HepG2 (cell line): ENCODE results near the gene FRMD8. TPM values are rescaled to one million over a fixed set of nuclear protein-coding genes. Genes with fewer than 3 reads are reported as not detected.
A peak's percentile ranks its signal among the peaks of the same experiment; 100 is the strongest.

Source experiments
- CBX2 ChIP-seq, 2 experiments: fragments of 200-600 bp in 1 of 2; sonication (generic); formaldehyde crosslinking in 1 of 2; IDR thresholded peaks; 2 replicates each; pipeline versions ENCODE4 v1.7.0 to v1.8.1; 2018 to 2022; ENCODE audit warnings: low read depth in 2 of 2, low read length in 1 of 2, mild to moderate bottlenecking in 1 of 2, missing genetic modification reagents in 1 of 2
- GABPA ChIP-seq, 2 experiments: IDR thresholded peaks; 2 replicates each; pipeline ENCODE4 v1.6.1; 2011 to 2016; ENCODE audit warnings: low read depth in 2 of 2, low read length in 1 of 2, missing biosample characterization in 1 of 2, missing genetic modification characterization in 1 of 2
- MATR3 ChIP-seq: sonication (generic); formaldehyde crosslinking; IDR thresholded peaks from 2 replicates; pipeline ENCODE4 v1.4.0; 2020; ENCODE audit warnings: missing genetic modification reagents
- MEIS1 ChIP-seq: sonication (generic); formaldehyde crosslinking; IDR thresholded peaks from 2 replicates; pipeline ENCODE4 v1.9.0; 2021; ENCODE audit warnings: mild to moderate bottlenecking, missing genetic modification reagents, moderate library complexity, borderline replicate concordance
- MIXL1 ChIP-seq: IDR thresholded peaks from 2 replicates; pipeline ENCODE4 v1.6.1; 2016
- NR2F6 ChIP-seq, 2 experiments: IDR thresholded peaks; 2 replicates each; pipeline ENCODE4 v1.6.1; 2016; ENCODE audit warnings: antibody characterized with exemption in 1 of 2, mild to moderate bottlenecking in 1 of 2
- REL ChIP-seq: sonication (generic); formaldehyde crosslinking; conservative IDR thresholded peaks from 2 replicates; pipeline ENCODE4 v1.8.0; 2022; ENCODE audit warnings: mild to moderate bottlenecking, missing genetic modification reagents, moderate library complexity
- REXO4 ChIP-seq: sonication (generic); formaldehyde crosslinking; IDR thresholded peaks from 2 replicates; pipeline ENCODE4 v1.8.0; 2022; ENCODE audit warnings: missing genetic modification reagents, mild to moderate bottlenecking, borderline replicate concordance
- SRSF1 ChIP-seq: fragments of 200-400 bp; formaldehyde crosslinking; optimal IDR thresholded peaks from 2 replicates; pipeline ENCODE3; 2017; ENCODE audit warnings: mild to moderate bottlenecking, low read depth, low read length, moderate library complexity
- ZBTB46 ChIP-seq: sonication (generic); formaldehyde crosslinking; IDR thresholded peaks from 2 replicates; pipeline ENCODE4 v1.4.0; 2020; ENCODE audit warnings: mild to moderate bottlenecking, missing genetic modification reagents, borderline replicate concordance
- ZNF143 ChIP-seq: sonication (generic); formaldehyde crosslinking; IDR thresholded peaks from 2 replicates; pipeline ENCODE4 v1.4.0; 2020; ENCODE audit warnings: missing genetic modification reagents
- ZNF253 ChIP-seq: sonication (generic); formaldehyde crosslinking; IDR thresholded peaks from 2 replicates; pipeline ENCODE4 v1.8.0; 2022; ENCODE audit warnings: mild to moderate bottlenecking, missing genetic modification reagents, borderline replicate concordance
- ZNF256 ChIP-seq: sonication (generic); formaldehyde crosslinking; conservative IDR thresholded peaks from 2 replicates; pipeline ENCODE4 v1.4.0; 2020; ENCODE audit warnings: missing genetic modification reagents
- ZNF333 ChIP-seq: sonication (generic); formaldehyde crosslinking; IDR thresholded peaks from 2 replicates; pipeline ENCODE4 v1.4.0; 2020; ENCODE audit warnings: mild to moderate bottlenecking, missing genetic modification reagents, borderline replicate concordance
- ZNF33A ChIP-seq: sonication (generic); formaldehyde crosslinking; IDR thresholded peaks from 2 replicates; pipeline ENCODE4 v1.5.1; 2020; ENCODE audit warnings: missing genetic modification reagents, mild to moderate bottlenecking, moderate library complexity, borderline replicate concordance
- ZNF343 ChIP-seq: sonication (generic); formaldehyde crosslinking; IDR thresholded peaks from 2 replicates; pipeline ENCODE4 v1.4.0; 2020; ENCODE audit warnings: mild to moderate bottlenecking, missing genetic modification reagents
- ZNF547 ChIP-seq: sonication (generic); formaldehyde crosslinking; IDR thresholded peaks from 2 replicates; pipeline ENCODE4 v1.5.1; 2020; ENCODE audit warnings: mild to moderate bottlenecking, missing genetic modification reagents
- ZUFSP ChIP-seq: sonication (generic); formaldehyde crosslinking; IDR thresholded peaks from 2 replicates; pipeline ENCODE4 v1.9.0; 2021; ENCODE audit warnings: missing genetic modification reagents, mild to moderate bottlenecking, borderline replicate concordance
- polyA plus RNA-seq, 8 experiments: library from polyadenylated mRNA; depleted of rRNA in 3 of 8; stranded (reverse) in 7 of 8; unstranded in 1 of 8; fragments of >200 nt; fragmentation: Illumina TruSeq in 4 of 8; extraction: Trizol in 4 of 8; gene quantifications; 2 replicates each; pipeline versions ENCODE4 v1.2.1 to v1.2.3, GENCODE V29; 2011 to 2016; ENCODE audit warnings: low read depth in 4 of 8, missing spikeins in 1 of 8, mixed read lengths in 1 of 8; ENCODE audit not compliant: insufficient read depth in 1 of 8
- total RNA-seq, 5 experiments: library from RNA; depleted of rRNA; stranded (reverse); fragments of >200 nt; fragmentation: Illumina TruSeq; extraction: Trizol; gene quantifications; 2 replicates each; pipeline ENCODE4 v1.2.3, GENCODE V29; 2016; ENCODE audit warnings: low read depth in 1 of 5
- TF ChIP-seq, protein P1 (sequence below): sonication (generic); formaldehyde crosslinking; IDR thresholded peaks from 2 replicates; pipeline ENCODE4 v1.4.0; 2020; ENCODE audit warnings: low read depth, mild to moderate bottlenecking, missing genetic modification reagents
- TF ChIP-seq, protein P2 (sequence below): sonication (generic); formaldehyde crosslinking; IDR thresholded peaks from 2 replicates; pipeline ENCODE4 v1.5.0; 2020; ENCODE audit warnings: missing genetic modification reagents
- TF ChIP-seq, protein P3 (sequence below): sonication (generic); formaldehyde crosslinking; IDR thresholded peaks from 2 replicates; pipeline ENCODE4 v1.8.1; 2023; ENCODE audit warnings: missing genetic modification reagents, inconsistent platforms, borderline replicate concordance

The FRMD8 gene
- total and polyA plus RNA-seq, 2 of the 13 experiments (the other 11 are each of a cell fraction or from before 2014, with no cell fraction given), result 5.8 to 20.6 TPM

DNA sequence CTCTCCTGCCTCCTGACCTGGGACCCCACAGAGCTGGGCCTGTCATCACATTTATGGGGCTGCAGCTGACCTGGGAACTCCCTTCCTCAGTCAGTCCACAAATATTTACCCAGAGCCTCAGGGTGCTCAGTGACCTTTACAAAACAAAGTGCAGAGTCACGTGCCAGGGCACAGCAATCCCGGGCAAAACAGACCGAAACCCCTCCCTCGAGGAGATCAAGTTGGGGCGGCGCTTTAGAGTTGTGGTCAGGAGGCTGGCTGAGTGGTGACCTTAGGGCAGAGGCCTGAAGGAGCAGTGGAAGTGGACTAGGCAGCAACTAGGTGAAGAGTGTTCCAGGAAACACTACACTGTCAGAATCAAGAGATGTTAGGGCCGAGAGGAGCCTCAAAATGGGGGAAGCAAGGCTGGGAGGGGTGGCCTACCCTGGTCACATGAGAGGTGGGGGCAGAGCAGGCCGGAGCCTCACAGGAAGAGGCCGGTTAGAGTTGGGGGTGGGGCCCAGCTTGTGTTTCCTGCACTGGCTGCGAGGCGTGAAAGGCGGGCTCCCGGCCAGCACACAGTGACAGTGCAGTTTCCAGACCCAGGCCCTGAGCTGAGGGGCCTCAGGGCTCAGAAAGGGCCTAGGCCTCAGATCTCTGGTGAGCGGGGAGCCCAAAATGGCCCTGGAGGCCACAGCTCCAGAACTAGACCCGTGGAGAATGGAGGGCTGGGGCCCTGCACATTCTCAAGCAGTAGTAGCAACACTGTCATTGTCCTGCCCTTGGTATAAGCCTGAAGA, 32.4 kb downstream of the FRMD8 start (continued):
- peak; percentile 99 for TF ChIP-seq NR2F6 (IDR thresholded peaks at IDR 0.05)
- TF ChIP-seq NR2F6 (CRISPR knock-in tag; IDR thresholded peaks at IDR 0.05), result peak; percentile 97
- TF ChIP-seq CBX2 (IDR thresholded peaks at IDR 0.05; ENCODE audit: low read depth, low read length), result no peak
- TF ChIP-seq CBX2 (CRISPR knock-in tag; IDR thresholded peaks at IDR 0.05; ENCODE audit: low read depth), result no peak
- TF ChIP-seq MATR3 (CRISPR knock-in tag), result no peak
- TF ChIP-seq ZUFSP (CRISPR knock-in tag), result no peak
- 0 out of 2 replicates have a peak, but pooled peaks have one; percentile 64 for TF ChIP-seq REL
- TF ChIP-seq, protein P1, sequence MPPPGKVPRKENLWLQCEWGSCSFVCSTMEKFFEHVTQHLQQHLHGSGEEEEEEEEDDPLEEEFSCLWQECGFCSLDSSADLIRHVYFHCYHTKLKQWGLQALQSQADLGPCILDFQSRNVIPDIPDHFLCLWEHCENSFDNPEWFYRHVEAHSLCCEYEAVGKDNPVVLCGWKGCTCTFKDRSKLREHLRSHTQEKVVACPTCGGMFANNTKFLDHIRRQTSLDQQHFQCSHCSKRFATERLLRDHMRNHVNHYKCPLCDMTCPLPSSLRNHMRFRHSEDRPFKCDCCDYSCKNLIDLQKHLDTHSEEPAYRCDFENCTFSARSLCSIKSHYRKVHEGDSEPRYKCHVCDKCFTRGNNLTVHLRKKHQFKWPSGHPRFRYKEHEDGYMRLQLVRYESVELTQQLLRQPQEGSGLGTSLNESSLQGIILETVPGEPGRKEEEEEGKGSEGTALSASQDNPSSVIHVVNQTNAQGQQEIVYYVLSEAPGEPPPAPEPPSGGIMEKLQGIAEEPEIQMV (CRISPR knock-in tag), result peak; percentile 7
- TF ChIP-seq, protein P2, sequence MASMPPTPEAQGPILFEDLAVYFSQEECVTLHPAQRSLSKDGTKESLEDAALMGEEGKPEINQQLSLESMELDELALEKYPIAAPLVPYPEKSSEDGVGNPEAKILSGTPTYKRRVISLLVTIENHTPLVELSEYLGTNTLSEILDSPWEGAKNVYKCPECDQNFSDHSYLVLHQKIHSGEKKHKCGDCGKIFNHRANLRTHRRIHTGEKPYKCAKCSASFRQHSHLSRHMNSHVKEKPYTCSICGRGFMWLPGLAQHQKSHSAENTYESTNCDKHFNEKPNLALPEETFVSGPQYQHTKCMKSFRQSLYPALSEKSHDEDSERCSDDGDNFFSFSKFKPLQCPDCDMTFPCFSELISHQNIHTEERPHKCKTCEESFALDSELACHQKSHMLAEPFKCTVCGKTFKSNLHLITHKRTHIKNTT, result no peak
- no peak; the same call in 1 of the 2 replicates for TF ChIP-seq ZNF253 (CRISPR knock-in tag)
- TF ChIP-seq ZNF256 (CRISPR knock-in tag), result no peak
- TF ChIP-seq ZNF547 (CRISPR knock-in tag), result peak; percentile 91; the same call in 1 of the 2 replicates
- peak; percentile 82 for TF ChIP-seq MIXL1 (CRISPR knock-in tag)
- no peak; the same call in 1 of the 2 replicates for TF ChIP-seq ZBTB46 (CRISPR knock-in tag)
- TF ChIP-seq GABPA (IDR thresholded peaks at IDR 0.05; ENCODE audit: low read depth, low read length), result no peak
- TF ChIP-seq GABPA (CRISPR knock-in tag; IDR thresholded peaks at IDR 0.05; ENCODE audit: low read depth), result no peak
- no peak for TF ChIP-seq ZNF33A (CRISPR knock-in tag)
- no peak for TF ChIP-seq ZNF333 (CRISPR knock-in tag)
- no peak for TF ChIP-seq REXO4 (CRISPR knock-in tag)
- peak; percentile 32; the same call in 1 of the 2 replicates for TF ChIP-seq ZNF143 (CRISPR knock-in tag)
- peak; percentile 60 for TF ChIP-seq MEIS1
- TF ChIP-seq, protein P3, sequence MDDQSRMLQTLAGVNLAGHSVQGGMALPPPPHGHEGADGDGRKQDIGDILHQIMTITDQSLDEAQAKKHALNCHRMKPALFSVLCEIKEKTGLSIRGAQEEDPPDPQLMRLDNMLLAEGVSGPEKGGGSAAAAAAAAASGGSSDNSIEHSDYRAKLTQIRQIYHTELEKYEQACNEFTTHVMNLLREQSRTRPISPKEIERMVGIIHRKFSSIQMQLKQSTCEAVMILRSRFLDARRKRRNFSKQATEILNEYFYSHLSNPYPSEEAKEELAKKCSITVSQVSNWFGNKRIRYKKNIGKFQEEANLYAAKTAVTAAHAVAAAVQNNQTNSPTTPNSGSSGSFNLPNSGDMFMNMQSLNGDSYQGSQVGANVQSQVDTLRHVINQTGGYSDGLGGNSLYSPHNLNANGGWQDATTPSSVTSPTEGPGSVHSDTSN (CRISPR knock-in tag), result 0 out of 2 replicates have a peak, but pooled peaks have one; percentile 44
- peak; percentile 48 for TF ChIP-seq SRSF1
- no peak; the same call in 1 of the 2 replicates for TF ChIP-seq ZNF343 (CRISPR knock-in tag)
